Activated naive CD8-positive, alpha-beta T cell (primary cell): ENCODE results near the gene TMEM179.
"Not testable (repeated sequence)": the region's sequence is repeated elsewhere in the genome, so short reads cannot be mapped to it uniquely, and the experiment has no call there.

Source experiments
- H3K27ac Mint-ChIP-seq: one replicate; pipeline ENCODE4 v1.8.0; 2021; ENCODE audit warnings: mixed read lengths
- H3K27me3 Mint-ChIP-seq: one replicate; pipeline ENCODE4 v1.8.0; 2021; ENCODE audit warnings: mixed read lengths
- H3K36me3 Mint-ChIP-seq: one replicate; pipeline ENCODE4 v1.8.0; 2021; ENCODE audit warnings: mixed read lengths
- H3K4me1 Mint-ChIP-seq: one replicate; pipeline ENCODE4 v1.8.0; 2021; ENCODE audit warnings: low read depth, mixed read lengths
- H3K4me3 Mint-ChIP-seq: one replicate; pipeline ENCODE4 v1.8.0; 2021; ENCODE audit warnings: mild to moderate bottlenecking, mixed read lengths
- H3K9me3 Mint-ChIP-seq: one replicate; pipeline ENCODE4 v1.8.0; 2021; ENCODE audit warnings: low read depth, mixed read lengths

Gene TMEM179

GRCh38 chr14:104589338-104590195, 15.0 kb downstream of the TMEM179 start:
- Mint-ChIP-seq H3K36me3 (no peaks in the 10 kb centered on the region), H3K4me1 (no peaks in the 10 kb centered on the region), H3K4me3 (no peak overlapping the region), H3K27ac (no peak overlapping the region), H3K27me3 (peaks cover 4% of the 10 kb centered on the region), H3K9me3 (no peaks in the 10 kb centered on the region)

GRCh38 chr14:104588066-104588857, 16.3 kb downstream of the TMEM179 start:
- Mint-ChIP-seq H3K9me3 (no peaks in the 10 kb centered on the region), H3K4me1 (no peaks in the 10 kb centered on the region), H3K27me3 (peaks cover 5% of the 10 kb centered on the region), H3K36me3 (no peaks in the 10 kb centered on the region), H3K27ac (no peak overlapping the region), H3K4me3 (no peak overlapping the region)

GRCh38 chr14:104587641-104588040, 16.9 kb downstream of the TMEM179 start:
- Mint-ChIP-seq H3K27ac (no peak overlapping the region), H3K27me3 (peaks cover 5% of the 10 kb centered on the region), H3K36me3 (no peaks in the 10 kb centered on the region), H3K4me1 (no peaks in the 10 kb centered on the region), H3K9me3 (no peaks in the 10 kb centered on the region), H3K4me3 (no peak overlapping the region)

GRCh38 chr14:104586832-104587620, 17.5 kb downstream of the TMEM179 start:
- Mint-ChIP-seq H3K9me3 (no peaks in the 10 kb centered on the region), H3K4me3 (no peak overlapping the region), H3K27ac (no peak overlapping the region), H3K36me3 (no peaks in the 10 kb centered on the region), H3K27me3 (peaks cover 2% of the 10 kb centered on the region), H3K4me1 (no peaks in the 10 kb centered on the region)

- Mint-ChIP-seq H3K9me3 (no peaks in the 10 kb centered on the region), H3K27ac (no peak overlapping the region), H3K4me3 (no peak overlapping the region), H3K36me3 (no peaks in the 10 kb centered on the region), H3K27me3 (peaks cover 3% of the 10 kb centered on the region), H3K4me1 (no peaks in the 10 kb centered on the region)
Measured at GRCh38 chr14:104585966-104586697, 18.4 kb downstream of the TMEM179 start.

- Mint-ChIP-seq H3K4me1 (no peaks in the 10 kb centered on the region), H3K36me3 (no peaks in the 10 kb centered on the region), H3K27ac (no peak overlapping the region), H3K9me3 (no peaks in the 10 kb centered on the region), H3K27me3 (peaks cover 3% of the 10 kb centered on the region), H3K4me3 (no peak overlapping the region)
Measured at GRCh38 chr14:104584557-104584956, 20.0 kb downstream of the TMEM179 start.

GRCh38 chr14:104583424-104584306, 20.9 kb downstream of the TMEM179 start:
- no peaks in the 10 kb centered on the region for H3K36me3 Mint-ChIP-seq
- H3K9me3 Mint-ChIP-seq: no peaks in the 10 kb centered on the region
- H3K4me1 Mint-ChIP-seq: no peaks in the 10 kb centered on the region
- H3K27me3 Mint-ChIP-seq: peaks cover 3% of the 10 kb centered on the region
- no peak overlapping the region for H3K4me3 Mint-ChIP-seq
- no peak overlapping the region for H3K27ac Mint-ChIP-seq

GRCh38 chr14:104582662-104583061, 21.9 kb downstream of the TMEM179 start:
- Mint-ChIP-seq H3K36me3 (no peaks in the 10 kb centered on the region), H3K4me1 (no peaks in the 10 kb centered on the region), H3K27me3 (peaks cover 3% of the 10 kb centered on the region), H3K27ac (no peak overlapping the region), H3K9me3 (no peaks in the 10 kb centered on the region), H3K4me3 (no peak overlapping the region)

GRCh38 chr14:104582005-104582404, 22.6 kb downstream of the TMEM179 start:
- Mint-ChIP-seq H3K4me3 (no peak overlapping the region), H3K4me1 (no peaks in the 10 kb centered on the region), H3K36me3 (no peaks in the 10 kb centered on the region), H3K27ac (no peak overlapping the region), H3K9me3 (no peaks in the 10 kb centered on the region), H3K27me3 (peaks cover 3% of the 10 kb centered on the region)

- Mint-ChIP-seq H3K4me1 (no peaks in the 10 kb centered on the region), H3K4me3 (no peak overlapping the region), H3K36me3 (no peaks in the 10 kb centered on the region), H3K27ac (no peak overlapping the region), H3K27me3 (peaks cover 3% of the 10 kb centered on the region), H3K9me3 (no peaks in the 10 kb centered on the region)
Measured at GRCh38 chr14:104581521-104581920, 23.1 kb downstream of the TMEM179 start.

- no peaks in the 10 kb centered on the region for H3K36me3 Mint-ChIP-seq
- no peaks in the 10 kb centered on the region for H3K4me1 Mint-ChIP-seq
- H3K9me3 Mint-ChIP-seq: no peaks in the 10 kb centered on the region
- H3K27me3 Mint-ChIP-seq: peaks cover 3% of the 10 kb centered on the region
- no peak overlapping the region for H3K27ac Mint-ChIP-seq
- no peak overlapping the region for H3K4me3 Mint-ChIP-seq
Measured at GRCh38 chr14:104580961-104581360, 23.6 kb downstream of the TMEM179 start.

GRCh38 chr14:104579939-104580338, 24.6 kb downstream of the TMEM179 start:
- not testable (repeated sequence) for H3K27me3 Mint-ChIP-seq, H3K36me3 Mint-ChIP-seq, H3K4me1 Mint-ChIP-seq, H3K4me3 Mint-ChIP-seq, H3K27ac Mint-ChIP-seq, H3K9me3 Mint-ChIP-seq

- Mint-ChIP-seq H3K4me1 (no peaks in the 10 kb centered on the region), H3K27me3 (peaks cover 3% of the 10 kb centered on the region), H3K36me3 (no peaks in the 10 kb centered on the region), H3K4me3 (no peak within 1 kb of the TSS), H3K9me3 (no peaks in the 10 kb centered on the region), H3K27ac (no peak within 1 kb of the TSS)
Measured at GRCh38 chr14:104579507-104579906, 25.1 kb downstream of the TMEM179 start, which contains the start of gene C14orf180. Gene C14orf180 (plus strand): TSS chr14:104579764. CDS start chr14:104586431, 6,667 bp downstream.
